GM18951 (cell line): ENCODE results near the gene NAT9.

Experiments used
- POLR2A ChIP-seq: IDR thresholded peaks from 4 replicates; pipeline ENCODE4 v1.6.1; 2011; ENCODE audit warnings: mild to moderate bottlenecking; ENCODE audit not compliant: insufficient read length, insufficient read depth; ENCODE audit errors: extremely low read depth
- in situ Hi-C: fragments of 300-500 bp; cut with MboI; formaldehyde crosslinking; loops from one replicate; pipeline ENCODE4 v1.12.0; 2022; ENCODE audit warnings: low sequenced_read_pairs, mixed read lengths, inconsistent platforms; ENCODE audit not compliant: unreplicated experiment

The NAT9 gene

DNA sequence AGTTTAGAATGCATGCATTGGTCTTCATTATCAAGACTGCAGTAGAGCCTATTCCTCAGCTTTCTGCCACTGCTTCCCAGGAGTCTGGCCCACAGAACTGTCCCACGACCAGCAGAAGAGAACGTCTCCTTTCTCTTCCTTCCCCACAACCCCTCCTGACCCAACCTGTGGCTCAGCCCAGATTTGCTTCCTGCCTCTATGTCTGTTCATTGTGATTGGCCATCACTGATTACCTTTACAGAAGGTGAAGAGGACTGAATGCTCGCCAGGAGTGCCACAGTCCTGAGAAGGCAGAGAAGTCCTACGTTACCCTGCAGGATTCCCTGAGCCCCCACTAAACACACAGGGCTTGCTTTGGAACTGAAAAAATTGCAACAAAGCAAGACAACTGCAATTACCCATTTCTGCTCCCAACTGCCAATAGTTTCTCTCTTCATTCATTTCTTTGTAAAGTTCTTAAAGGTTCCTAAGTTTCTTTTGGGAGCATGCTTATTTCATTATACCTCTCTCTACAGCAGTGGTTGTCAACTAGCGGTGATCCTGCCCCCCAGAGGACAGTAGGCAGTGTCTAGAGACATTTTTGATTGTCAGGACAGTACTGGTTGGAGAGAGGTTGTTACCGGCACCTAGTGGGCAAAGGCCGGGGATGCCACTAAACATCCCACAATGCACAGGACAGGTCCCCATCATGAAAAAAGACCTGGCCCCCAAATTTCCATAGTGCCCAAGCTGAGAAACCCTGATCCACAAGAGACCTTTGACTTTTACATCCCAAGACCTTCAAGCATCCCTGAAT lies 4.5 kb upstream of the NAT9 start:
- no peak for TF ChIP-seq POLR2A
- in situ Hi-C loops: no loop called here

DNA sequence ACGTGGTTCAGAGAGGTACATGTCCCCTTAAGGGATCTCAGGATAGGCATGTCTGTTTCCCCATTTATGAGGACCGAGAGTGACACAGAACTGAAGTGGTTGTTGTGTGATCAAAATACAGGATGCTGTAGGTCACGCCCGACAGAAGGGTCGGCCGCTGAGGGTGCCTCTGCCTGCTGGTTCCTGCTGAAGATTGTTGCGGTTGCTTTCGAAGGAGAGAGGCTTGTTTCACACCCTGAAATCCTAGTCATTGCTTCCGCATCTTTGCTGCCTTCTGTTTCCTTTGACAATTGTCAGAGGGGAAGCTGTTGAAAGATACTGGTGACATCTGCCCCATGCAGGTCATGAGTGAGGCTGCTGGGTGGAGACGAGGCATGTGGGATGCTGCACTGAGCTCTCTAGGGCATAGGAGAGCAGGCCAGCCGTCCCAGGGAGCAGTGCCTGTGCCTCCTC lies 3.8 kb upstream of the NAT9 start:
- no peak for TF ChIP-seq POLR2A
- in situ Hi-C loops: no loop called here

DNA sequence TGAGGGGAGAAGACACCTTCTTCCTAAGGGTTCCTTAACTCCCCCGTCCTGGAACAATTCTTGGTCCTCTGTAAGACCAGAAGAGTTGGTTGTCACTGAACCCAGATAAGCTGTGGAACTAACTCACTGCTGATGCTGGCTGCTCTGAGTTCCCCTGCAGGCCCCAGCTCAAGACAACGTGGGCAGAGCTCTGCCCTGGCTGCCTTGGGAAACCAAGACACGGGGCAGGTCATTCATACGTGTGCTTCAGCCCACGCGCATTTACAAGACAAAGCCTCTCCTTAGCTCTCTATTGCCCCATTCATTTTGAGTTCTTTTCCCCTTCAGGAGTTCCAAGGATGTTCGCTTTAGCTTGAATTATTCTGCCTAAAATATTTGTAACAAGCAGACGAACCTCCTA lies 3.4 kb upstream of the NAT9 start:
- in situ Hi-C loops: no loop called here
- no peak for TF ChIP-seq POLR2A

DNA sequence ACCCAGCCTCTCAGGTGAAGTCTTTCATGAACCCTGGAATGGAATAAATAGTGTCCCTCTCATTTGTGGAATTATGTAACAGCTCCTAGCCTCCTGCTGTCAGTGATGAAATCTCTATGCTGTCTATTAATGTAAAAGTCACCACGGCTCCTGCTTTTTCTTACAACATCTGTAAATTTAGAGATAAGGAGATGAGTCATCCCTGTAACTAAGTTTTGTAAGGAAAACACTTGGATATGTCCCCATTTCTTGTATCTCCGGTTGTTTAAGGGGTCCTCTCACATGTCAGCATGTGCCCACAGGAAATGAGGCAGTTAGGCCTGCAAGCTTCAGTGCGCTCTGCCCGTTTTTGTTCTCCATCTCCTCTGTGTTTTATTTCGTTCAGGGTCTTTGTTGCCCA lies 2.8 kb upstream of the NAT9 start:
- TF ChIP-seq POLR2A: no peak
- in situ Hi-C loops: no loop called here

DNA sequence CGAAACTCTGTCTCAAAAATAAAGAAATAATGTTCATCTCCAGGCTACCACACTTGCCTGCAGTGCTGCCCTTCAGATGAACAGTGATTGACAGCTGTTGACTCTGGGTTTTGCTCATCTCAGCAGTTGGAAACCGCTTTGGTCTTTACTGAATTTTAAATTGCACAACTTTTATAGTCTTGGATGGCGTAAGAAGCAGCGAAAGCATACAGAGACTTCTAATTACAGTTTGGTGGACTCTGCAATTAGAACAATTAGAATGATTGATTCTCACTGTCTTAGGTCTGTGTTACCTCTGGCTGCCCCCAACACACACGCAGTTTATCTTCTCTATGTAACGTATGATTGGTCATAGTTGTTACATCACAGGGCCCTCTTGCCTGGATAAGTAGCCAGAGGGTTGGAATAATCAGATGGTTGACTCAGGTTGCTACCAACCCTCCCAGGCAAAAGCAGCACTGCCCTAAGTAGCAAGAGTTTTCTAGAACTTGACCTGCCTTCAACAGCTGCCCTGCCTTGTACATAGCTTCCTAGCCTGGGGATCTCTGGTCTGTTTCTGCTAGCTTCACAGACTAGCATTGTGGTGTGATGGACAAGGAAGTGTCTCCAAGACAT lies 1.9 kb upstream of the NAT9 start:
- in situ Hi-C loops: no loop called here
- TF ChIP-seq POLR2A: no peak

DNA sequence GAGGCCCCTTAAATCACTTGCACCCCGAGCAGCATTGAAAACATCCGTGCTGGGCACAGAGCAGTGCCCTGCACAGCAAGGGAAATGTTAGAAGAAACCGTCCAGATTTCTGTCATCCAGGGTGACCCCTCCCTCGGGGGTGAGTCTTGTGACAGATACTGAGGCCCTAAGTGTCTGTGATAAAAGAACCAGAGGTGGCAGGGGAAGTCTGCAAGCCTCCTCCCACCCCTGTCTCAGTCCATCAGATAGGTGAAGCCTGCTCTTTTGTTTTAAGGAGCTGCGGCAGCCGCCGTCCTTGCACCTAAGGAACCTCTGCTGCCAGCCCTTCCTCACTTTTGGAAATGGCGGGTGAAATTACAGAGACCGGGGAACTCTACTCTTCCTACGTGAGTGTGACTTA lies 845 bp upstream of the NAT9 start:
- in situ Hi-C loops: no loop called here
- TF ChIP-seq POLR2A: no peak

DNA sequence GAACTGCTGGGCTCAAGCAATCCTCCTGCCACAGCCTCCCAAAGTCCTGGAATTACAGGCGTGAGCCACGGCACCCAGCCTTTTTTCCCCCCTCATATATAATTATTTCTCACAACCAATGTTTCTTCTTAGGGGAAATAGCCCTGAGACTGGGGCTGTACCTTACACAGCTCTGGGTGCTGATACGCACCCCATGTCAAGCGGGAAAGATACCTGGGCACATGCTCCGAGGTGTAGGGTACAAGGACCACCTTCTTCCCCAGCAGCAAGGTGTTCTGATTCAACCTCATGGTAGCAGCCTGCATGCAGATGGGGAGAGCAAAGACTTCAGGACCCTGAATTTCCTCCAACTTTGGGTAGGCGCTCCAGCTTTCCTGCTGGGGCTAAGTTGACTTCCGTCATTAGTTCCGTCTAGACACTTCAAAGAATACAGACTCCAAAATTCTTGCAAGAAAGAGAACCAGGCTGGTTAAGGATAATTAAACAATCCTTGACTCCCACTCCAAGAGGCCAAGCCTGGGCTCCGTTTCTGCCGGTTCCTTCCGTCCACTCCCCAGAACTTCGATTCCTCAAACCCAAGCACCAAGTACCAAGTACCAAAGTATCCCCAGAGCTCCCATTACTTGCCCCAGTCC lies 619 bp downstream of the NAT9 start:
- no peak for TF ChIP-seq POLR2A
- in situ Hi-C loops: no loop called here

DNA sequence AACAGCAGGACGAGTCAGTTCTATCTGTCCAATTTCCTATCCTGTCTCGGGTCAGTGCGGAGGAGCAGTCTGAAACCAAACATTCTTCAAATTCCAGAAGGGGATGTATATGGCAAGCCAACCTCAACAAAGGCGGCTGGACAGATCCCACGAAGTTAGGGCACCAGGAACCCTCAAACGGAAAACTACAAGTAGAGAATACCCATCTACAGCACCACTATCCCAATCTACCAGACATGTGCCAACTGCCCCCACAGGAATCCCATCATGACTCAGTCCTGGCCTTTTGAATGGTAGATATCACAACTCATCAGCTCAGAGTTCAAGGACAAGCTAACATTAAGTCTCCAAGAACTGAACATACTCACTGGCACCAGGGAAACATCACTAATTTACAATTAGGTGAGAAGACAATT lies 2.3 kb downstream of the NAT9 start:
- in situ Hi-C loops: no loop called here
- no peak for TF ChIP-seq POLR2A

DNA sequence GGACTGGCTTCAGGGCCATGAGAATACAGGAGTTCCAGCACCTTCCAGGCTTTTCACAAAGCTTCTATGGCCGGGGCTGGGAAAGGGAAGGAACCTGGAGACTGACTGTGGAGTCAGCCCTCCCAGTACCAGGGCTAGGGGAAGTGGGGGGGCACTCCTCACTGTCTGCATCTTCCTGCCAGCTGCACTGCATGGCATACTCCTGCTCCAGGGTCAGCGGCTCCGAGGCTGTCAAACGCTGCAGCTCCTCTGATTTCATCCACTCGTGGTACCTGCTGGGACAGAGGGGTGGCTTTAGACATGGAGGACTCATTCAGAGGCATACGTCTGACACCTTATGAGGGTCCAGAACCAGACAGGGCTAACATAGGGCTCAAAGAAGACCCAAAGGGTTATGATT lies 2.7 kb downstream of the NAT9 start:
- no peak for TF ChIP-seq POLR2A
- in situ Hi-C loops: no loop called here

DNA sequence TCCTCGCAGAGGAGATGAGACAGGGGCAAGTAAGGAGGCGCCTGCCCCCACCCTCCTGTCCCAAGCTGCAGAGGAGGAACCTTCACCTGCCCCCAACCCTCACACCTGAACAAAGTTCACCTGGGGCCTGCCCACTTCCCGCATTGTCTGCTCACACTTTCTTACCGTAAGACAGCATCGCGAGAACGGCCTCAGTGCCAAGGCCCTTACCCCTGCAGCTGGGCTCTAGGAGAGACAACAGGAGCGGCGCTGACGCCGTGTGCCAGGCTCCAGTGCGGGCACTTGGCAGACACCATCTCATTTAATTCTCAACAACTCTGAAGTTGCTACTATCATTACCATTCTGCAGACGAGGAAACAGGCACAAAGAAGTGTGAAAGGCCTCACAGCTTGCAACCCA lies 4.1 kb downstream of the NAT9 start:
- no peak for TF ChIP-seq POLR2A
- in situ Hi-C loops: no loop called here

DNA sequence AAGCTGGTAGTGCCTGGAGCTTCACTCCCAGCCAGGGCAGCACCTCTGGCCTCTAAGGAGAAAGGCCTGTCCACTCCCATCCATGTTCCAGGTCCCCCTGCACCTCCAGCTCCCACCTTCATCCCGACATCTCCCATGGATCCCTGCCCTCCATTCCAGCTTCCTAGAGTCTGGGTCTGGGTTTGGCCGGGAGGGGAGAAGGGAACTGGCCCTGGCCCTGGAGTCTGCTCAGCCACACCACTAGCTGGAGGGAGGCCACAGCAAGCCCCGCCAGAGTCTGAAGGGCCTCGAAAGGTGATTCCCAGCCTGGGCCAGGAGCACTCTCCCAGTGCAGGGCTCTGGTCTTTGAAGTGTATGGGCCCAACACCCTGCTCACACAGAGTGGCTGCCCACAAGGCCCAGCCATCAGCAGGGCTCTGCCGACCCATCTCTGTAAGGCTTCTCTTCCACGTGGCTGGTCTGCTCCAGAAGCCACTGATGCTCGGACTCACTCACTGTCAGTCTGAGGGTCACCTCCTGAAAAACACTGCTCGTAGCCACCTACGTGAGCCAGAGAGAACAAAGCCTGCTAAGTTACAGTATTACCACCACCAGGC lies 4.7 kb downstream of the NAT9 start:
- in situ Hi-C loops: no loop called here
- TF ChIP-seq POLR2A: no peak

DNA sequence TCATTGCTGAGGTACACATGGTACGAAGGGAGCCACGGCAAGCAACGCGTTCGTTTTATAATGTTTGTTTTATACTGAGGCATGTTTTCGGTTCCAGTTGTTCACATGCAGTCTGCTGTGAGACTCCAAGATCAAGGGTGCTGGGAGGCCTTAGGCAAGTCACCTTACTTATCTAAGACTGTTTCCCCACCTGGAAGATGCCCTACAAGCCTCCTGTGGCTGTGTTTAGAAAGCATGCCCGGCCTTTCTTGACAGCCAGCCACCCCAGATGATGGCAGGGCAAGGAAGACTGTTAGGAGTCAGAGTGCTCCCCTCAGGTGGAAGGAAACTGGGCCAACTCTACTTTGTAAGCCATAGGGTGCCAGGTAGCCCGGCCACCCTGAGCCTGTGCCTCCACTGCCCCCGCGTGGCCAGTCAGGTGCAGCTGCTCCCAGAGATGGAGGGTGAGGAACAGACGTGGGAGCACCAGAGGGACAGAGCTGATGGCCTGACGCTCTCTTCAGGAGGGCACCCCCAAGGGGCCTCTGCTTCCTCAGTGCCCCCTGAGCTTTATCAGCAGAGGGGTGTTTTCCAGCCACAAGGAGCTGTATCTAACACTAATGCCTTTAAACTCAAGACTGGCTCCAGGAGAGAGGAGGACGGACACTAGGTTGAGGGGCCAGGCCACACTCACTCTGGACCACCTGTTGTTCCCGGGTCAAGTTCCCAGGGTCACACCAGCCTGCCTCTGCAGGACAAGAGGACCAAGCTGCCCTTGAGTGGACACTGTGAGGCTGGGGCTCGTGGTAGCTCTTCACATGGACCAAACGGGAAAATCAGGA lies 5.4 kb downstream of the NAT9 start:
- in situ Hi-C loops: no loop called here
- TF ChIP-seq POLR2A: no peak
